OCI-M2 (cell line): ENCODE data around the gene SYT2.
"Not testable (repeated sequence)": the region's sequence is repeated elsewhere in the genome, so short reads cannot be mapped to it uniquely, and the experiment has no call there.

Experiments used
- DNase-seq: peaks from one replicate; lab custom pipeline; 2025; ENCODE audit not compliant: unreplicated experiment; lab: John Stamatoyannopoulos, UW

Gene SYT2

DNA sequence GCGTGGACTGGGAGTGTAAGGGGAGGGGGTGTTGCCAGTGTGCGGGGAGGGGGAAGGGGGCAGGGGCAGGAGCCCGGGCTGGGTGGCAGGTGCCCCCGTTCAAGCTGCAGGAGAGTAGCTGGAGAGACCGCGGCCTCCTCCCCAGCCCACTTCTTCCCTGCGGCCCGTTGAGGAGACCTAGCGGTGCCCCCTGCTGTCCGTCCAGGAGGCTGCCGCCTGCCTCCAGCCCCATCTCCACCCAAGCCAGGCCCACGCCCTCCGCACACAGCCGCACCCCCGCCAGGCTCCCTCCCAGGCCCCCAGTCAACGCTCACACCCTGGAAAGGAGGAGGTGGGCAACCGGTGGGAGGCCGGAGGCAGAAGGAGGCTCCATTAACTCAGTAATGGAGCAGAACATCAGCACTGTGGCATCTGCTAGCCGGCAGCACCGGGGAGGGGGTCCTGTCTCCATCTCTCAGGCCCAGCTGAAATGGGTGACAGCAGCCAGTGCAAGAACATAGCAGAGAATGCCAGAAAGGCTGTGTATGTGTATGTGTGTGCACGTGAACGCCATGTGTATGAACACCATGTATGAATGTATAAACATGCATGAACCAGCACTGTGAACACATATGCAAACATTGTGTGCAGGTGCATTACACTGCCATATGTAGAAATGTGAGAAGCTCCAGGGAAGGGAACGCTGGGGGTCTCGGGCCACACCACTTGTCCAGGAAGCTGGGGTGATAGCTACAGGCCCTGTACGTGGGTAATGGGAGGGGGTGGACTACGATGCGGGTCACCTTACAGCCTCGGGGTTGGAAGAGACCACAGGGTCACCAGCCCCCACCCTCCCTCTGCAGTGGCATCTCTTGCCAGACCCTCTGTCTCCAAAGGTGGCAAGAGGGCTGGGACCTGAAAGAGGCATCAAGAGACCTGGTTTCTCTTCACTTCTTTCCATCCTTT, 84.6 kb downstream of the SYT2 start:
- no peak for DNase-seq

DNA sequence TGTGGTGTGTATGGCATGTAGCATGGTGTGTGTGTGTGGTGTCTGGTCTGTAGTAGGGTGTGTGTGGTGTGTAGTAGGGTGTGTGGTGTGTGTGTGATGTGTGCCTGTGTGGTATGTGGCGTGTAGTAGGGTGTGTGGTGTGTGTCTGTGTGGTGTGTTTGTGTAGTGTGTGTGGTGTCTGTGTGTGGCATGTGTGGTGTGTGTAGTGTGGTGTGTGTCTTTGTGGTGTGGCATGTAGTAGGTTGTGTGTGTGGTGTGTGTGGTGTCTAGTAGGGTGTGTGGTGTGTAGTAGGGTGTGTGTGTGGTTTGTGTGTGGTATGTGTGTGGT, 85.5 kb downstream of the SYT2 start:
- no peak for DNase-seq

DNA sequence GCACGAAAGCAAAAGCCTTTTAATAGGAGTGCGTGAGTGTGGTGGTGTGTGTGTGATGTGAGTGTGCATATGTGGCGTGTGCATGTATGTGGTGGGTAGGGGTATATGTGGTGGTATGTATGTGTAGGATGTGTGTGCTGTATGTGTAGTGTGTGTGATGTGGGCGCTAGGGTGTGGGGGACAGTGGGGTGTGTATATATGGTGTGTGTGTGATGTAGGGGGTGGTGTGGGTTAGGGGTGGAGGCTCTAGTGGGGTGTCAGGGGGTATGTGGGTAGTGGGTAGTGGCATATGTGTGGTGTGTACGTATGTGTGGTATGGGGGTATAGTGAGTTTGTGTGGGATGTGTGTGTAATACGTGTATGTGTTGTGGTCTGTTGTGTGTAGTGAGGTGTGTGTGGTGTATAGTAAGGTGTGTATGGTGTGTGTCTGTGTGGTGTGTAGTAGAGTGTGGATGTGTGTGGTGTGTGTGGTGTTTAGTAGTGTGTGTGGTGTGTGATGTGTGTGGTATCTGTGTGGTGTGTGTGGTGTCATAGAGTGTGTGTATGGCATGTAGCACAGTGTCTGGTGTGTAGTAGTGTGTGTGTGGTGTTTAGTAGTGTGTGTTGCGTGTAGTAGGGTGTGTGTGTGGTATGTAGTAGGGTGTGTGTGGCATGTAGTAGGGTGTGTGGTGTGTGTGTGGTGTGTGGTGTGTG, 86.0 kb downstream of the SYT2 start:
- DNase-seq: no peak

DNA sequence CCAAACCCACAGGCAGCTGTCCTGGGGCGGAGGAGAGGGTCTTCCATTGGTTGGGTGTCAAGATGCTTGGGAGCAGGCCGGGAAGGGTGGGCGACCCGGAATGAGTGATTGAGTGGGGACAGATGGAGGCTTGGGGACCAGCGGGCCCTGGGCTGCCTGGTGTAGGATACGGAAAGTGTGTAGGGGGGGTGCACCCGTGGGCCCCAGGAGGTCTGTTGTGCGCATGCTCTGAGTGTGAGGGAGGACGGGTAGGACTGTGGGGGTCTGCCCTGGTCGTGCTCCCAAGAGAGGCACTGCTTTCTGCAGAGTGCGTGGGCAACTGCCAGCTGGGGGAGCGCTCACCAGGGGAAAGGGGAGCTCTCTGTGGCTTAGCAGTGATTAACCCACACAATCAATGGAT, 86.8 kb downstream of the SYT2 start:
- DNase-seq: not testable (repeated sequence)

DNA sequence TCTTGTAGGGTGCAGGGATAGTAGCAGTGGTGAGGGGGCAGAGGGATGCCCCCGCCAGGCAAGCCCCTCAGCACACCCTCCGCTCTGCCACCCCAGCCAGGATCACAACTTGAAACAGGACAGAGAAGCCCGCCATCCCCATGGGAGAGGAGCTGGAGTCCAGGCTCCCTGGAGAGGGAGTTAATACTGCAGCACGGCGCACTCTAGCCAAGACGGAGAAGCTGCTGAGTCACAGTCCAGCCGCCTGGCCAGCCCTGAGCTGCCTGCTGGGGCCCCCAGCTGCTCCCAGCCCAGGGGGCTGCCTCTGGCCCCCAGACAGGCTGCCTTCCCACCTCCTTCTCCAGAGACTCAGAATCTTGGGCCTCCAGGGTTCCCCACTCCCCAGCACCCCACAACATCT, 87.2 kb downstream of the SYT2 start:
- DNase-seq: no peak

DNA sequence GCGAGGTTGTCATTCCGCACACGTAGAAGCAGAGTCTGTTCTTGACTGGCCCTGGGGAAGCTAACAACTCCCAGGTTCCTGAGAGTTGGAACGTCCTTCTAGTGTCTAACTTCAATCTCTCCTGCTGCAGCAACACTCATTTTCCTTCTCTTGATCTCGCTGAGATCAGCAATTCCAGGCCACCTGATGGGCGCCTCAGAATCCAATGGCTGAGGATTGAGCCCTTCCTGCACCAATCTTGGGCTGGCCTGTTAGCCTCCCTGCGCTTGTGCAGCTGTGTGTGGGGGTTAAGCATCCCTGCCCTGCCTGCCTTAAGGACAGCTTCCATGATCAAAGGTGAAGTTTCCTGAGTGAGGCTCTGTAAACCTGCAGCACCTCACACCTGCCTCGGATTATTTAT, 87.9 kb downstream of the SYT2 start:
- DNase-seq: no peak

DNA sequence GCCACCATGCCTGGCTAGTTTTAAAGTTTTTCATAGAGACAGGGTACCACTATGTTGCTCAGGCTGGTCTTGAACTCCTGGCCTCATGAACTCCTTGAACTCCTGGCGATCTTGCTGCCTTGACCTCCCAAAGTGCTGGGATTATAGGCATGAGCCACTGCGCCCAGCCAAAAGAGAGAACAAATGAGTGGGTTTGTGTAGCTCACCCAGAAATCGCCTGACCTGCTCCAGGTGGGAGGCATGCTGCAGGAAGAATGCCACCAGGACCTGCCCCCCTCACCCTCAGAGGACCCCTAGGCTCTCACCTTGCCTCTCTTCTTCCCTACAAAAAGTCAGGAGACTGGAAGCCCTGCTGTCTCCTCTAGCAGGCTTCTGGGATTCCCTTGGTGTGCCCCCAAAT, 88.8 kb downstream of the SYT2 start:
- DNase-seq: no peak

DNA sequence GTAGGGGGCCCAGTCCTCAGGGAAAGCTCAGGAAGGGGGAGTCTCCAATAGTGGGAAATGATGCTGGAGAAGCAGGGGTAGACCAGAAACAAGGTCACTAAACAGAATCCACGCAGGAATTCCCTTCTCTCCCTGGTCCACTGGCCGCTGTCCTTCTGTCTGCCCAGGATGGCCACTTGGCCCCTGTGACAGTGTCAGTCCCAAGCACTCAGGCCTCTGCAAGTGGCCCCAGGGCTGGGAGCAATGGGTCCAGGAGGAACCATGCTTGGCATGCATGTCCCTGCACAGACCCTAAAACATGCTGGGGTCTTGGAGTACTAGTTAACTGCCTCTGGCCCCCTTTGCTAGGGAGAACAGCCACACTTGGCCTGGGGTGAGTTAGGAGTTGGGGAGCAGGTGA, 90.2 kb downstream of the SYT2 start:
- not testable (repeated sequence) for DNase-seq

DNA sequence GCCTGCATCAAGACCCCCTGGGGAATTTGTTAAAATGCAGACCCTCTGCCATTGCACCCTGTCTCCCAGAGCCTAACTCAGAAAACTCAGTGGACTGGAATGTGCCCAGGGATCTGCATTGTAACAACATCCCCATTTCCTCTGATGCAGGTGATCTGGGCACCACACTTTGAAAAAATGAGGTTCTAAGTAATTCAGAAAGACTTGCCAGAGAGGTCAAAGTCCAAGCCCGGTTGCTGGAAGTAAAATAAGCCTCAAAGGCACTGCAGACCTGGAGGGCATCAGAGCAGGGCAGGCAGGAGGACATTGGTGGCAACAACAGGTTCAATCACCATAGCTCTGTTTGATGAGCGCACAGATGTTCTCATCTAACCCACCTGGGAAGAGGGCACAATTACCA, 90.7 kb downstream of the SYT2 start:
- DNase-seq: no peak

DNA sequence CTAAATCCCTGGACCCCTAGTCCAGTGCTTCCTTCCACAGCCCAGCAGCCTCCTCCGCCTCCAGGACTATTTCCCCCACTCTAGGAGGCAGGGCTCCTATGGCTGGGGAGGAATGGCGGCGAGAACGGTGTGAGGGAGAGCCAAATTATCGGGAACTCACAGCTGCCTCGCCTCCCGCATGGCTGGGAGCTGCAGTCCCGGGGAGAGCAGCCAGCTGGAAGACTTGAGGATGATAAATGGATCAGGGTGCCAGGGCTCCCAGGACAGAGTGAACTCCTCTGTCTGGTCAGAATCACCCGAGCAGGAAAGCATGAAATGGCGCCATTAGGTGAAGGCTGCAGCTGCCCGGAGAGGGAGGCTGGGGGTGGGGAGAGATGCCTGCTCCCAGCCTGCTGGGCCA, 91.2 kb downstream of the SYT2 start:
- not testable (repeated sequence) for DNase-seq

DNA sequence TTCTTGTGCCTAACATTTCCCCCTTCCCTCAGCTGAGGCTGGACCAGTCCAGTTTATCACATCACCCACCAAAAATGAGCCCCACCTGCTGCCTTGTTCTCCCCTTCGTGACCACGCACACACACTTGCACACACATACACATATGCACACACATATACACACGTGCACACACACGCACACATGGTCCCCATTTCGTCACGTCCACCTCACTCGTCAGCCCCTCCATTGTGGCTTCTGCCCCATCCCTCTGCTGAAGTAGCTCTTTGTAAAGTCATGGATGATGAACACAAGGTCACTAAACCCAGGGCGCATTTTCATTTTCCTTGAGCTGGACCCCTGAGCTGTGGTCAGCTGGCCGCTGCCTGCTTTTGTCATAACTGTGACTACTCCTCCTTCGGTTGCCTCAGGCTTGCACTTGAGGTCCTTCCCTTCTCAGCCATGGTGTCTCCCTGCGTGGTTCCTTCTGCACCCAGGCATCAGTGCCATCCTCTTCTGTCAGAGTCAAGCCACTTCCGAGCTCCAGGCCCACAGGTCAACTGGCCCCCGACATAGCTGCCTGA, 93.8 kb downstream of the SYT2 start:
- DNase-seq: no peak

DNA sequence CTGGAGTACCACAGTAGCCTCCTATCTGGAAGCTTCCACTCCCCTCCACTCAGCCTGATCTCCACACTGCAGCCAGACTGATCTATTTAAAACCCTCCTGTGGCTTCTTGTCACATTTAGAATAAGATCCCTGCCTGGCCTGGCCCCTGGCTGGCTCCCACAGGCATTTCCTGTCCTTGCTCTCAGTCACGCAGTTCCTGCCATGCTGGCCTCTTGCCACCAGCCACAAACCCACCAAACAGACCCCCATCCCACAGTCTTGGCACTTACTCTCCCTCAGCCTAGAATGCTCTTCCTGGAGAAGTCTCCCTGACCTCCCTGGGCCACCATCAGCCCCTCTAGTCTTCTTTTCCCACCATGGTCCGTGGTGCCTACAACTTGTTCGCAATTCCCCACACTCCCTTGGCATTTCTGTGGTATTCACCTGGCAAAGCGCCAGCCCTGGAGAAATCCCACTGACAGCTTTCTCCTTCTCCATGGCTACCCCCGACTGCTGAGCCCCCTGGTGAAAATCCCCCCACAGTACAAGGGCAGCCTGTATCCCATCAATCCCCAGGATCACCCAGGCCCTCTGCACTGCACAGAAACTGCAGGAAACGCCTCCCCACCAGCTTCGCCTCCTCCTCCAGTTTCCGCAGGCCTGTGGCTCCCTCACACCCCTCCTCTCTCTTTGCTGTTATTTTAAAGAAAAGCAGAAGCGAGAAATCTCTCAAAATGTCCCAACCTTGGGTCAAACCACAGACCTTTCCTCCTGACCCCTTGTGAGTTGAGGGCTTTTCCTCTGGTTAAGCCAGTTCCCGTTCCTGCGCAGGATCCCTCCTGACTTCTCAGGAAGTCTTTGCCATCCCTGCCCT, 94.5 kb downstream of the SYT2 start:
- DNase-seq: no peak

DNA sequence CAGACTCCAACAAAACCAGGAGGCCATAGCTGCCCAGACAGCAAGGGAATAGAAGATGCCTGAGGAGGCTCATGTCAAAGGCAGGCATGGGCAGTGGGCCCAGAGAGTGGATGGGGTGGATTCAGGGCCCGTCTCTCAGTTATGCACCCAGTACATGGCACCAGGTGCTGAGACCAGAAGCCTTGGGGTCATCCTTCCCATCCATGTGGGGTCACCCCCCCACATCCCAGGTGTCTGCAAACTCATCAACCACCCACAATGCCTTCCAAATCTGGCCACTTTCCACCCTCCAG, 95.1 kb downstream of the SYT2 start:
- not testable (repeated sequence) for DNase-seq

DNA sequence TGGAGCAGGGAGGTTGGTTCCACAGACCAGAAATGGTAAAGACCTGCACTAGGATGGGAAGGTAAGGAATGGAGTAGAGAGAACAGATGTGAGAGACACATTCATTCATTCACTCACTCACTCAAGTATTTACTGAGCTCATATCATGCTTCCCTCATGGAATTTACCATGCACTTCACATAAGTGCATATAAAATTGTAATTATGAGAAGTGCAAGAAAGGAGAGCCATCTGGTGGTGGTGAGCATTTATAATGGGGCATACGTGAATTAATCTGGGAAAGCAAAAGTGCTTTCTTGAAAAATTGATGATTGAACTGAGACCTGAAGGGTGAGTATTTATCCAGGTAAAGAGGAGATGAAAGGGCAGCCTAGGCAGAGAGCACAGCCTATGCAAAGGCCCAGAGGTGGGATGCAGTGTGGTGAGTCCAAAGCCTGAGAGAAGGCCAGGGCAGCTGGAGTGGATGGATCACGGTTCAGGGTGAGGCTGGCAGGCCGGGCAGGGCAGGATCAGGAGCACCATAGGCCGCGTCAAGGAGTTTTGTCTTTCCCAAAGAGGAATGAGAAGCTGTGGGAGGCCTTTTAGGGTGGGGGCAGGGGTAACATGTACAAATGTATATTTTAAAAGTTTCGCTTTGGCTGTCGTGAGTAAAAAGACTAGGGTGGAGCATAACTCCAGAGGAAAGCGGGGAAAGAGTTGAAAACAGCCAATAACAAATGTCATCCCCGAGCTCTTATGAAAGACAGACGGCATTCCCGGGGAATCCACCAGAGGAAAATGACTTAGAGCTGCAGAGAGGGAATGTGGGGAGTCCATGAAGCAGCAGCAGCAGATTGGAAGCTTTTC, 95.7 kb downstream of the SYT2 start:
- DNase-seq: not testable (repeated sequence)

DNA sequence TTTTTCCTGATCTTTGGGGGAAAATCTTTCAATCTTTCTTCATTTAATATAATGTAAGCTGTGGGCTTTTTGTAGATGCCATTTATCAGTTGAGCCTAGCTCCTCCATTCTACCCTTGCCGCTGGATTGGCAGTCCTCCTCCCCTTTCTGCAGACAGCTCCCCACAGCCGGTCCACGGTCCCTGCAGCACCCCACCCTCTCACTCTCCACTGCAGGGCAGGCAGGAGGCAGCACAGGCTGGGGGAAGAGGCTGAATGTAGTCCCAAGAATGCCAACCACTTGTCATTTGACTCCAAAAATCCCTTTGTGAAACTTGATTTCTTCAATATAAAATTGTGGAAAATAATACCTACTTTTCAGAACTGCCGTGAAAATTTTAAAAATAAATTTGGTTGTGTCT, 96.7 kb downstream of the SYT2 start:
- no peak for DNase-seq

DNA sequence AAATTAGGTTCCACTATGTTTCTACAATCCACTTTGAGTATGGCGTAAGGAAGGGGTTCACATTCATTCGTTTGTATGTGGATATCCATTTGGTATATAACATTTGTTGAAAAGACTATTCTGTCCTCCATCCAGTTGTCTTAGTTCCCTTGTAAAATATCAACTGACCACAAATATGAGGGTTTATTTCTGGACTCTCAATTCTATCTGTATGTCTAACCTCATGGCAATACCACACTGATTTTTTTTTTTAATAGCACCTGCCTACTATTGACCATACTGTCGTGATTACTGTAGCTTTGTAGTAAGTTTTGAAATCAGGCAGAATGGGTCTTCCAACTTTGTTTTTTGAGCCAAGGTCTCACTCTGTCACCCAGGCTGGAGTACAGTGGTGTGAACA, 98.2 kb downstream of the SYT2 start:
- not testable (repeated sequence) for DNase-seq

DNA sequence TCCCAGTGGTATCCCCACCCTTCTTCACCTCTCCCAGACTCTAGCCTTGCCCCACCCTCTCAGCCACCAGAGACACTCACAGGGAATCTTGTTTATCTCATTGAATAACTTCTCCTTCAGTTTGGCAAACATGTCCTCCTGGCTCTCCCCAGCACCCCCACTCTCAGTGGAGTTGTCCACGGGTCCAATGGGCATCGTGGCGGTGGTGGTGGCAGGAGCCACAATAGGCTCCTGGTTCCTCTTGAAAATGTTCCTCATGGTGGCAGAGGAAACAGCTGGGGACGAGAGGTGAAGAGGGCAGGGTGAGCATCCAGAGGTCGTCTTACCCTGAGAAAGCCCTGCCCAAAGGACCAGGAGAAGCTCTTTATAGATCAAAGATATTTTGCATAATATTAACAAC, 104.7 kb downstream of the SYT2 start:
- DNase-seq: no peak

DNA sequence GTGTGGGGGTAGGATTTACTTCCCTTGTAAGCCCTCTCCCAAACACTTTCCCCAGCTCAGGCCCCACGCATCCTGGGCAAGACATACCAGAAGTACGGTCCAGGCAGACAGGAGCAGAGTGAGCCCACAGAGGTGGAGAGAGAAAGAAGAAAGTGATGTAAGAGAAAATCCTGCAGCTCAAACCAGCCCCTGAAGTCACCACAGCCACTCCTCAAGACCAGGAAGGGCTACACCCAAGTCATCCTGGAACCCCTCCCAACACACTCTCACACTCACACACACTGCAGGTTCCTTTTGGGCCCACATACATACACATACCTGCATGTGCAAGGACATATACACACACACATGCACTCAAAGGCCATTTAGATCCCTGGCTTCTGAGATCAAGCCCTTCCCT, 106.8 kb downstream of the SYT2 start:
- DNase-seq: no peak

DNA sequence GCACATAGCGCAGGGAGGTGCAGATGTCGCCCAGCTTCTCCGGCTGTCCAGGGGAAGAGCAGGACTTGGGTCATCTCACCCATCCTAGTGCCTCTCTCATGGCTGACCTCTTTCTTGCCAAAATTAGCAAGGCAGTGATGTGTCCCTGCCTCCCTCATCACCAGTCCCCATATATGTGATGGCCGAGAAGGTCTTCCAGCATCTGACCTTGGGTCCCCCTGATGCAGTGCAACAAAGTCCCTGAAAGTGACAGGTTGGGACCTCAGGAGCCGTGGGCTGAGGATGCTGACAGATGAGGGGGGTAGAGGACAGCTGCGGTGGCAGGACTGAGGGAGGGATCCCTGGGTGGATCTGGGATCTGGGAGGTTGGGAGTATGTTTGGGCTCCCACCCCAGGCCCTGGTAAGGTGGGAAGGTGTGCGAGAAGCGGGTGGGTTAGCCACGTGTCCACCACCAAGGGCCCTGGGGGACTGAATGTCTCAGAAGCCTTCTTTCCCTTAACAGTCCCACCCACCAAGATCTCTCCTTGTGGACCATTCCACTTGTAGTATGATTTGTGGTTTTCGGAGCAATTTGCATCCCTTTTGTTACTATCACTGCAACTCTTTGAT, 109.7 kb downstream of the SYT2 start:
- no peak for DNase-seq
